Kidney epithelial cell (primary cell): Measurements from ENCODE around the gene YARS1. TPM values are rescaled to one million over a fixed set of nuclear protein-coding genes. Genes with fewer than 3 reads are reported as not detected.

Experiments used
- DNase-seq: peaks from one replicate; pipeline ENCODE4 v3.0.0-alpha.2; 2010; ENCODE audit warnings: low read depth
- H3K27me3 ChIP-seq: 2 replicates; pipeline ENCODE4 v1.6.0; 2011; ENCODE audit warnings: low read length; ENCODE audit not compliant: control insufficient read depth, insufficient read depth
- H3K36me3 ChIP-seq: 2 replicates; pipeline ENCODE4 v1.5.1; 2011; ENCODE audit warnings: low read length; ENCODE audit not compliant: control insufficient read depth, insufficient read depth
- H3K4me3 ChIP-seq: 2 replicates; pipeline ENCODE4 v1.5.1; 2011; ENCODE audit warnings: low read depth, mild to moderate bottlenecking, control low read depth, low read length
- total RNA-seq: library from RNA; depleted of rRNA; stranded (reverse); fragments of >200 nt; gene quantifications from 2 replicates; pipeline ENCODE4 v1.2.3, GENCODE V29; 2015
- TF ChIP-seq, protein P1 (sequence below): IDR thresholded peaks from 2 replicates; pipeline ENCODE4 v1.5.1; 2011; ENCODE audit warnings: mild to moderate bottlenecking, moderate library complexity, low read length, control low read depth, inconsistent platforms; ENCODE audit not compliant: insufficient read depth, poor library complexity, severe bottlenecking

The YARS1 gene
- total RNA-seq, 1 donor from 2014 or later = 167 TPM

- no peaks in the 10 kb centered on the region for H3K27me3 ChIP-seq
- TF ChIP-seq, protein P1, sequence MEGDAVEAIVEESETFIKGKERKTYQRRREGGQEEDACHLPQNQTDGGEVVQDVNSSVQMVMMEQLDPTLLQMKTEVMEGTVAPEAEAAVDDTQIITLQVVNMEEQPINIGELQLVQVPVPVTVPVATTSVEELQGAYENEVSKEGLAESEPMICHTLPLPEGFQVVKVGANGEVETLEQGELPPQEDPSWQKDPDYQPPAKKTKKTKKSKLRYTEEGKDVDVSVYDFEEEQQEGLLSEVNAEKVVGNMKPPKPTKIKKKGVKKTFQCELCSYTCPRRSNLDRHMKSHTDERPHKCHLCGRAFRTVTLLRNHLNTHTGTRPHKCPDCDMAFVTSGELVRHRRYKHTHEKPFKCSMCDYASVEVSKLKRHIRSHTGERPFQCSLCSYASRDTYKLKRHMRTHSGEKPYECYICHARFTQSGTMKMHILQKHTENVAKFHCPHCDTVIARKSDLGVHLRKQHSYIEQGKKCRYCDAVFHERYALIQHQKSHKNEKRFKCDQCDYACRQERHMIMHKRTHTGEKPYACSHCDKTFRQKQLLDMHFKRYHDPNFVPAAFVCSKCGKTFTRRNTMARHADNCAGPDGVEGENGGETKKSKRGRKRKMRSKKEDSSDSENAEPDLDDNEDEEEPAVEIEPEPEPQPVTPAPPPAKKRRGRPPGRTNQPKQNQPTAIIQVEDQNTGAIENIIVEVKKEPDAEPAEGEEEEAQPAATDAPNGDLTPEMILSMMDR = no peak
- peak; percentile 86 for DNase-seq
- no peaks in the 10 kb centered on the region for H3K36me3 ChIP-seq
- H3K4me3 ChIP-seq = no peak overlapping the region
These were observed 57.0 kb downstream of the YARS1 start for GRCh38 chr1:32759997-32760623.

DNA sequence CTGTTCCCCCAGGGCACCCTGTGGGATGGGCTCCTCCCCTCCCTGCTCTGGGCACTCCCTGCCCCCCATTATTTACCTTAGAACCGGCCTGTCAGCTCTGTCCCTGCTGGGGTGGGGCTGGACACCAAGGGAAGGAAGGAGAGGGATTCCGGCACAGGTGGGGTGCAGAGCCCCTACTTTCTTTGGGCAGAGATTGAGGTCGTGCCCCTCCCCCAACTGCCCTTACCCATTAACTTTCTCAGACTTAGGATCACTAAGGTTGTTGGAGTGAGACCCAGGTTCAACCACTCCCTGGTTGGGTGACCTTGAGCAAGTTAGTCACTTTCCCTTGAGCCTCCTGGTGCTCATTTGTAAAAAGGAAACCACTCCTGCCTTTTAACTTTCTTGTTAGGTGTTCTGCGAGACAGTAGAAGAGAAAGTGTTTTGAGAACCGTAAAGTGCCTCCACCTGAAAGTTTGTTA is 57.6 kb downstream of the YARS1 start:
- Histone ChIP-seq H3K4me3 (no peak overlapping the region), H3K27me3 (no peaks in the 10 kb centered on the region), H3K36me3 (no peaks in the 10 kb centered on the region)
- TF ChIP-seq, protein P1 = no peak
- DNase-seq = no peak

GRCh38 chr1:32758795-32759430 is 58.2 kb downstream of the YARS1 start:
- Histone ChIP-seq H3K36me3 (no peaks in the 10 kb centered on the region), H3K4me3 (no peak overlapping the region), H3K27me3 (no peaks in the 10 kb centered on the region)
- TF ChIP-seq, protein P1 = no peak
- DNase-seq = no peak

GRCh38 chr1:32758177-32758794 is 58.9 kb downstream of the YARS1 start:
- H3K27me3 ChIP-seq = no peaks in the 10 kb centered on the region
- no peak overlapping the region for H3K4me3 ChIP-seq
- H3K36me3 ChIP-seq = no peaks in the 10 kb centered on the region
- TF ChIP-seq, protein P1 = no peak
- no peak for DNase-seq

- Histone ChIP-seq H3K36me3 (no peaks in the 10 kb centered on the region), H3K4me3 (no peak overlapping the region), H3K27me3 (no peaks in the 10 kb centered on the region)
- TF ChIP-seq, protein P1 = no peak
- no peak for DNase-seq
These were observed 59.8 kb downstream of the YARS1 start for GRCh38 chr1:32757213-32757895.
